ENCODE measurements around the gene LMX1A. TPM values are rescaled to one million over a fixed set of nuclear protein-coding genes. Genes with fewer than 3 reads are reported as not detected.

LMX1A gene
- total RNA-seq, 2 donors from 2014 or later, result not detected

DNA sequence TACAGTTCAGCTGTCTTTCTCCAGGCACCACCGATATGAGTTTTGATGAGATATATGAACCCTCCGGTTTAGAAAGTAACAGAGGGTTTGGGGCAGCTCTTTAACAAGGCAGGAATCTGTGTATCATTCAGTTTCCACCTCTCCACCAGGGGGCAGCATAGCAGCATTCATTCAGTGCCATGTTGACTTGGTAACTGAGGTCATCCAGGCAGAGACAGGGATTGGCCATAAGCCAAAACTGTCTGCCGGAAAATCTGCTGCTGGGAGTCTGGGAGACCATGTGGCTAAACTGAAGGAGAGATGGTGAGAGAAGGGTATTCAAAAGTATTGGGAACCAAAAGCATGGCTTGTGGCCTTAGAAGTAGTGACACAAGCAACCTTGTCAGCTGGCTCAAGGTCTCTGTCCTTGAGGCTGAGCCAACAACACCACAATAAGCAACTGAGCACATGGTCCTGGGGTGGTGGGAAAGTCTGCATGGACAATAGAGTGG, 98.5 kb downstream of the LMX1A start:
- ATAC-seq (no peak), DNase-seq (no peak)
- H3K4me1 Mint-ChIP-seq, result no peaks in the 10 kb centered on the region
- peaks cover 3% of the 10 kb centered on the region for H3K36me3 Mint-ChIP-seq (ENCODE audit: low read depth)
- H3K9me3 ChIP-seq (ENCODE audit: control insufficient read depth, low read length, poor library complexity, severe bottlenecking), result no peaks in the 10 kb centered on the region
- no peak overlapping the region for H3K27ac Mint-ChIP-seq
- no peak overlapping the region for H3K4me3 Mint-ChIP-seq
- H3K27me3 Mint-ChIP-seq, result peaks cover 44% of the 10 kb centered on the region

DNA sequence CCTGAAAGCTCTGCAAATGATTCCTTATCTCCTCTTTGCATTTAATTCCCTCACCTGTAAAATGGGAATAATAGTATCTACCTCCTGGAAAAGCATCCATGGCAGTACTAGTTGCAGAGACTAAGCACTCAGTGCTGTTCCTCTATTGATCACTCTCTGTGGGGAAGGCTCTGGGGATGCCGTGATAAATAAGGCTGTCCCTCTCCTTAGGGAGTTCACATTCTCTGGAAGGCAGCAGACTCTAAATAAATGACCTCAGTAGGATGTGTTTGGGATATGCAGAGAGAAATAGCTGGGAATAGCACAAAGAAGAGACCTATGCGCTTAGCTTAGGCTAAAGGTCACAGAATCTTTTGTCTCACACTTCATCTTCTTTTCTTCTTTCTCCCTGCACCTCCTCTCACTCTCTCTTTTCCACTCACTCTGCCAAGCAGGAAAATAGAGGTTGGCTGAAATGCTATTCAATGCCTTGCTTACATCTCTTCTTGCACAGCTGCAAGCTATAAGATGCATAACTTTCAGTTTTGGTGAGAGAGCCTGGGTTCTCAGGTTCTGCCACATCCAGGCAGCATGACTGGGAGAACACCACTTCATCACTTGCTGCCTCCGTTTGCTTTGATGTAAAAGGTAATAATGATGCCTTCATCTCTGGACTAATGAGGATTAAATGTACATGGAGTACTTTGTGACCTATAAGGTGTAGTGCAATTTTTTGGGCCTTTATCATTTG, 101.5 kb downstream of the LMX1A start:
- ATAC-seq, result no peak
- Mint-ChIP-seq H3K27me3 (peaks cover 51% of the 10 kb centered on the region), H3K27ac (no peak overlapping the region), H3K4me1 (no peaks in the 10 kb centered on the region), H3K36me3 (ENCODE audit: low read depth) (peaks cover 3% of the 10 kb centered on the region), H3K4me3 (no peak overlapping the region)
- DNase-seq, result no peak
- no peaks in the 10 kb centered on the region for H3K9me3 ChIP-seq (ENCODE audit: control insufficient read depth, low read length, poor library complexity, severe bottlenecking)

DNA sequence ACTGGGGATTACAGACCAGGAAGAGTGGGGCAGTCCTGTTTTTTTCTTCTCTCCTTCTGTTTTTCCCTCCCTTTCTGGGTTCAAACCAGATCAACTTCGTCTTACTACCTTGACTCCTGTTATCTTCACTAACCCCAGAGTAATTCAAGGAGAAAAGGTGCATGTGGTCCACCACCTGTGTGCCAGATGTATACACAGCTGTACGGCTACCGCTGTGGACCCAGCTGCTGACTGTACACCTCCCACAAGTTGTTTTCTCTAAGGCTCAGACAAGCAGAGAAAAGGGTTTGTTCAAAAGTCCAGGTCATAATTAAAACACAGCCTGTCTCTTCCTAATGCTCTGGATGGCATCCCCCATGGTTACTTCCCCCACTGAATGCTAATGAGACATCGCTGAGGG, 102.1 kb downstream of the LMX1A start:
- Mint-ChIP-seq H3K4me3 (no peak overlapping the region), H3K27ac (no peak overlapping the region), H3K27me3 (peaks cover 44% of the 10 kb centered on the region), H3K36me3 (ENCODE audit: low read depth) (peaks cover 3% of the 10 kb centered on the region), H3K4me1 (no peaks in the 10 kb centered on the region)
- H3K9me3 ChIP-seq (ENCODE audit: control insufficient read depth, low read length, poor library complexity, severe bottlenecking), result no peaks in the 10 kb centered on the region
- DNase-seq (no peak), ATAC-seq (no peak)

DNA sequence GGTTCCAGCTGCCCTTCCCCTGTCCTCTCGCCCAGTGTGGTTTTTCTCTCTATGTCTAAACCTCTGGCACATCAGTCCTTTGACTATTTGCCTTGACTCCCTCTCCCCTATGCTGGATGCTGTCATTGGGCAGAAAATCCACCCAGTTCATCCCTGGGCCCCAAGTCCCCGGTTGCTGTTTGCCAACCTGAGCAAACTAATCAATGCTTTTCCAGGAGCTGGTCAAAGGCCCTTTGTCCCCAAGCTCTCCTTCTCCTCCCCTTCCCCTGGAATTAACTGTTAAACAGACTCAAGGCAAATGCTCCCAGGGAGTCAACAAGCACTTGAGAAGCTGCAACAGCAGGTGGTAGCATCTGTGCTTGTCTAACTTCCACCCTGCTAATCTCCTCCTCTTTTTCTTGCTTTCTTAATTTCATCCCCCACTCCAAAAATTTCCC, 102.7 kb downstream of the LMX1A start:
- DNase-seq (no peak), ATAC-seq (no peak)
- Mint-ChIP-seq H3K4me3 (no peak overlapping the region), H3K27me3 (peaks cover 44% of the 10 kb centered on the region), H3K4me1 (no peaks in the 10 kb centered on the region), H3K36me3 (ENCODE audit: low read depth) (peaks cover 3% of the 10 kb centered on the region), H3K27ac (no peak overlapping the region)
- H3K9me3 ChIP-seq (ENCODE audit: control insufficient read depth, low read length, poor library complexity, severe bottlenecking), result no peaks in the 10 kb centered on the region

DNA sequence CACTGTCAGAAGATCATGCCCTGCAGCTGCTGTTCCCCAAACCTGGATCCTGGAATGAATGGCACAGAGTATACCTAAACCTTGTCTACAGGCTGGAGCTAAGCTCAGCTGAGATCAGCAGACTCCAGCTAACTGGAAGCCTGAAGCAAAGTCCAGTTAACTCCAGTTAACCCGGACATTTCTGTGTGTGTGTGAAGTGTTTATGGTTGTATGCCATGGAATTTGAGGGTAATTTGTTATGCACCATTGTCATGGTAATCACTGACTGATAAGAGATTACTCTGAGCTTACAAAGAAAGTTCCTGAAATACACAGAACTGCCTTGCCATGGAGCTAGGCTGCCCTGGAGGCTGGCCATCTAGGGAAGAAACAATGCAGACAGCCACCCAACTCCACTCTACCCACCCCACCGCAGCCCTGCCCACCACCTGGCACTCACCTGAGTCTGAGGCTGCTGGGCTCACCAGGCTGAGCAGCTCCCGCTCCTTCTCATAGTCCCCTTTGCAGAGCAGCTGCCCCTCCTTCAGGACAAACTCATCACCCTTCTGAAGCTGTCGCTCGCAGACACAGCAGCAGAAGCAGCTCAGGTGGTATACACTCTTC, 107.4 kb downstream of the LMX1A start:
- DNase-seq (no peak), ATAC-seq (no peak)
- no peaks in the 10 kb centered on the region for H3K9me3 ChIP-seq (ENCODE audit: control insufficient read depth, low read length, poor library complexity, severe bottlenecking)
- Mint-ChIP-seq H3K27ac (no peak overlapping the region), H3K36me3 (ENCODE audit: low read depth) (no peaks in the 10 kb centered on the region), H3K4me1 (no peaks in the 10 kb centered on the region), H3K27me3 (peaks cover 15% of the 10 kb centered on the region), H3K4me3 (no peak overlapping the region)

DNA sequence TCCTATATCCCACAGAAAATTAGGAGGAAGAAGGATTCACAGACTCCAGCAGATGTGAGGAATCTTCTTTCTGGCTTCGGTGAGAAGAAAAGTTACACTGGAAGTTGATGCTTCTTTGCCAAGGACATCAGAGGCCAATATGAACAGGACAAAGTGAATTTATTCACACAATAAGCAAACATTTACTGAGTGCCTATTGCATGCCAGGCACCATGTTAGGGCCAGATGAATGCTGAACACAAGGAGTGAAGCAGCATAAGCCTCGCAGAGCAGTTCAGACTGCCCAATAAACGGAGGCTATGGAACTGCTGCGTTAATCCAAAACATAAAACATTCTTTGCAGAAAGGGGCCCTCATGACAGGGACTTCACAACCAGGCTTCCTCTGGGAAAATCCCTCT, 114.6 kb downstream of the LMX1A start:
- Mint-ChIP-seq H3K36me3 (ENCODE audit: low read depth) (no peaks in the 10 kb centered on the region), H3K4me3 (no peak overlapping the region), H3K4me1 (no peaks in the 10 kb centered on the region), H3K27me3 (peaks cover 36% of the 10 kb centered on the region), H3K27ac (no peak overlapping the region)
- no peaks in the 10 kb centered on the region for H3K9me3 ChIP-seq (ENCODE audit: control insufficient read depth, low read length, poor library complexity, severe bottlenecking)
- ATAC-seq (no peak), DNase-seq (no peak)

DNA sequence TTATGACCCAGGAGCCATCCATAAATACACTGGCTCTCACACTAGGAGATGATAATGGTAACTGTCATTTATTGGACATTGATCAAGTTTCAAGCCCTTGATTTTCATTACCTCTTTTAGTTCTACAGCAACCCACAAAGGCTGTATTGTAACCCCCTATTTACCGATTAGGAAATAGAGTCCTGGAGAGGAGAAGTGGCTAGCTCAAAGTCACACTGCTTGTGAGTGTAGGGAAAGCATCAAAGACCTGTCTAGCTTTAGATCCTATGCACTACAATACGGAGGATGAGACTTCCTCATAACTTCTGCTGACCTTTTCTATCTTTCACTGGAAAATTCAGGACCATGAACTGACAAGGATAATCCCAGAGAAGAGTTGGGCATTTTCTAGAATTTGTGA, 115.2 kb downstream of the LMX1A start:
- no peak overlapping the region for H3K4me3 Mint-ChIP-seq
- DNase-seq, result no peak
- no peaks in the 10 kb centered on the region for H3K4me1 Mint-ChIP-seq
- H3K27ac Mint-ChIP-seq, result no peak overlapping the region
- H3K27me3 Mint-ChIP-seq, result peaks cover 41% of the 10 kb centered on the region
- ATAC-seq, result no peak
- H3K9me3 ChIP-seq (ENCODE audit: control insufficient read depth, low read length, poor library complexity, severe bottlenecking), result no peaks in the 10 kb centered on the region
- H3K36me3 Mint-ChIP-seq (ENCODE audit: low read depth), result no peaks in the 10 kb centered on the region

DNA sequence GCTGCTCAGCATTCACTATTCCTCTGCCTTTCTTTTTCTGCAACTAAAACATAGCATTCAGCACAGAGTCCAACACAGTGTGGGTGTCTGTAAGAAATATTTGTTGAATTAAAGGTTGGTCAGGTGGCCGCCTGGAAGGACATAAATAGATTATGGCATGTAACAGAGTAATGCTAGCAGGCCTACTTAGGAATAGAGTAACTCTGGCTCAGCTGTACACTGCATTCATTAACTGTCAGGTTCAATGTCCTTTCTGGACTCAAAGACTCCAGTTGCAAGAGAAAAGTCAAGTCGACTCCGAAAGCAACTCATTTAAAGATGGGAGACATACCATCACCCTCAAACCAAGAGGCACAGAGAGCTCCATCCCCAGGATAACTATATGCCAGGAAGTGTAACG, 116.0 kb downstream of the LMX1A start:
- Mint-ChIP-seq H3K27ac (no peak overlapping the region), H3K36me3 (ENCODE audit: low read depth) (no peaks in the 10 kb centered on the region), H3K4me3 (no peak overlapping the region), H3K4me1 (peaks cover 3% of the 10 kb centered on the region), H3K27me3 (peaks cover 49% of the 10 kb centered on the region)
- no peak for DNase-seq
- no peaks in the 10 kb centered on the region for H3K9me3 ChIP-seq (ENCODE audit: control insufficient read depth, low read length, poor library complexity, severe bottlenecking)
- no peak for ATAC-seq

DNA sequence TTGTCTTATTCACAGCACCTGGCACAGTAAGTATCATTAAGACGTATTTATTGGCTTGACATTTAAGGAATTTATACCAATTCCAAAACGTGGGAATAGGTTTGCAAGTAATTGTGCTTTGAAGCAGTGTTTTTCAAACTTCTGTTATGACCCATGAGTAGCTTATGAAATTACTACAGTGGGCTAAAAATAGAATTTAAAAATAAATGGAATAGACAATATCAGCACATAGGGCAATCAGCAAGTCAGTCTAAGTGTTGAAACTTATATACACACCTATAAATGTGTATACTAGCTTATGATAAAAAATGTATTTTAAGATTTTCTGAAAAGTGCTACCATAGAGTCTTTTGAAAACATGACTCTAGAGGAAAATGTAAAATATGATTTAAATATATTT, 116.6 kb downstream of the LMX1A start:
- no peaks in the 10 kb centered on the region for H3K36me3 Mint-ChIP-seq (ENCODE audit: low read depth)
- H3K9me3 ChIP-seq (ENCODE audit: control insufficient read depth, low read length, poor library complexity, severe bottlenecking), result no peaks in the 10 kb centered on the region
- ATAC-seq (no peak), DNase-seq (no peak)
- H3K4me1 Mint-ChIP-seq, result peaks cover 3% of the 10 kb centered on the region
- no peak overlapping the region for H3K27ac Mint-ChIP-seq
- no peak overlapping the region for H3K4me3 Mint-ChIP-seq
- H3K27me3 Mint-ChIP-seq, result peaks cover 54% of the 10 kb centered on the region

DNA sequence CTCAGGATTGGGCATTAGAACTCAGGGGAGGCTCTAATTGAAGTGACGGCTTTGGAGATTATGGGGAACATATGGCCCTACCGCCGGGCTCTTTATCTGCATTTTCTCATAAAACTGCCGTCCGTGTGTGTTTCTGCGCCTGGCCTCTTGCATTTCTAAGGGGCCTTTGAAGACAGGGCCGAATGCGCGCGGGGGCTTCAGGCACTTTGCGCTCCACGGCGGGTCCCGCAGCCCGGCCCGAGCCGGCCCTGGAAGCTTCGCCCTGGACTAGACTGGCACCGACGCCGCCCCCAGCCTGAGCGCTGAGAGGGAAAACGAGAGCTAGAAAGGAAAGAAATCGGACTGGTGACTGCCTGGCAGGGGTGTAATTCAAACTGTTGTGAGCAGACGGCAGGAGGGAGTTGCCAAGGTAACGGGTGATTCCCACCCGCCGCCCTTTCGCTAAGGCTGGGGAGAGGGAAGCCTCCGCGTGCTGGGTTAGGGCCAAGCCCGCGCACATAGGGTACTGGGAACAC, 120.7 kb downstream of the LMX1A start:
- H3K36me3 Mint-ChIP-seq (ENCODE audit: low read depth), result no peaks in the 10 kb centered on the region
- H3K4me1 Mint-ChIP-seq, result peaks cover 3% of the 10 kb centered on the region
- no peaks in the 10 kb centered on the region for H3K9me3 ChIP-seq (ENCODE audit: control insufficient read depth, low read length, poor library complexity, severe bottlenecking)
- no peak overlapping the region for H3K27ac Mint-ChIP-seq
- no peak overlapping the region for H3K4me3 Mint-ChIP-seq
- DNase-seq (no peak), ATAC-seq (no peak)
- H3K27me3 Mint-ChIP-seq, result peaks cover 71% of the 10 kb centered on the region

DNA sequence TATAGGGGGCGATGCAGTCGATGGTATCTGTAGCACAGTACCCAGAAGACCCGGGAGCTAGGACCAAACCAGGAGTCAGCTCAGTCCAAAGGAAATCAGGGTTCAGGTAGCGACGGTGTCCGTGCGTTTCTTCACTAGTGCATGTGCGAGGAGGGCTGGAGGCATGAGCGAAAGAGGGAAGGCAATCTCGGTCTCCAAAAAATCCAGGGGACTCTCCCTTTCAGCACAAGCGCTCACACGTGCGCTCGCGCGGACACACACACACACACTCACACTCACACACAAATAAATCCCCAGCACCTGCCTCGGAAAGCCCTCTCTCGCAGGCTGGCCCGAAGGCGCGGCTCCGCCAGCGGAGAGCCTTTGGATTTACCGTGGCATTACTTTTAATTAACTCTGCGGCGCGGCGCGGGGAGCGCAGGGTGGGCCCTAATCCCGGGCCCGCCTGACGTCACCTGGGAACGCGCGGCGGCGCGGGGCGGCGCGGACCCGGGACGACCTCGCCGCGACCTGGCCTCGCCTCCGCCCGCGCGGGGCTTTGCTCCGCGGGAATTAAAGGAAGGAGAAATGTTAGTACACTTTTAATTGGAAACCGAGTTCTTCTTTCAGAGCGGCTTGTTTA, 121.2 kb downstream of the LMX1A start:
- Mint-ChIP-seq H3K36me3 (ENCODE audit: low read depth) (no peaks in the 10 kb centered on the region), H3K27me3 (peaks cover 65% of the 10 kb centered on the region), H3K4me3 (no peak overlapping the region)

DNA sequence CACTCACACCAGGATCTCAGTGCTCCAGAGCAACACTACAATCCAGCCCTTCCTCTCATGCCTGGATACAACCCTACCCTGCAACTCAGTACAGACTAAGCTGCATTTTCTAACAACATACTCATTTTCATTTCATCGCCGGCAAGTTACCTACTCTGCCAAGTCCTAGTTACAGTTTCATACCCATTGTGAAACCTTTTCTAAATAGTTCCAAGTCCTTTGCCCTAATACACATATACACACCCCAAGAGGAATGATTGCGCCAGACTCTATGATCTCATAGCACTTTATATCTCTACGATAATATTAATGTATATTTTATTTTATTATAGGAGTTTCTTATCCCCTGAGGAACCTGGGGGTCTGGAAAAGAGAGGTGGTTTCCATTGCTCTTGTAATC, 122.4 kb downstream of the LMX1A start:
- peaks cover 65% of the 10 kb centered on the region for H3K27me3 Mint-ChIP-seq
- peaks cover 3% of the 10 kb centered on the region for H3K4me1 Mint-ChIP-seq
- H3K36me3 Mint-ChIP-seq (ENCODE audit: low read depth), result no peaks in the 10 kb centered on the region
- no peaks in the 10 kb centered on the region for H3K9me3 ChIP-seq (ENCODE audit: control insufficient read depth, low read length, poor library complexity, severe bottlenecking)
- ATAC-seq, result no peak
- H3K27ac Mint-ChIP-seq, result no peak overlapping the region
- no peak for DNase-seq
- no peak overlapping the region for H3K4me3 Mint-ChIP-seq

More for the DNA sequence above, 121.2 kb downstream of the LMX1A start:
- DNase-seq, result no peak
- Mint-ChIP-seq H3K27ac (no peak overlapping the region), H3K4me1 (peaks cover 3% of the 10 kb centered on the region)
- ATAC-seq, result no peak
- no peaks in the 10 kb centered on the region for H3K9me3 ChIP-seq (ENCODE audit: control insufficient read depth, low read length, poor library complexity, severe bottlenecking)

DNA sequence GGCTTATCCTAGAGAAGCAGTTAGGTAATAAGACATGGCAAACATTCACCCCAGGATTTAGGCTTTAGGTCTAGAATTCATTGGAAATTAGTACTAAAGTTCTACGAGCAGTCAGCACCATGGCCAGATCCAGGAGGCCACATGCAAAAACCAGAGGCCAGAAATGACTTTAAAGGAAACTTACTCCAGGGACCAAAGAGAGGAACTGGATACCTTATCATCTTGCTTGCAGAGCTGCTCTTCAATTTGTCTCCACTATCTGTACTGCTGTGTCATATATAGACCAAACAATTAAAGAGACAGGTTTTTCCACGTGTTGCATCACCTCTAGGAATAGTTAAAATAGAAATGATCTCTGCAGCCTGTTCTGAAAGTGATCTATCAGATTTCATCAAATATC, 127.8 kb downstream of the LMX1A start:
- Mint-ChIP-seq H3K27me3 (peaks cover 22% of the 10 kb centered on the region), H3K4me1 (no peaks in the 10 kb centered on the region), H3K4me3 (no peak overlapping the region), H3K36me3 (ENCODE audit: low read depth) (no peaks in the 10 kb centered on the region), H3K27ac (no peak overlapping the region)
- ATAC-seq, result no peak
- DNase-seq, result no peak
- H3K9me3 ChIP-seq (ENCODE audit: control insufficient read depth, low read length, poor library complexity, severe bottlenecking), result no peaks in the 10 kb centered on the region
